Lower lobe of right lung (tissue), 2 donors: Measurements from ENCODE around the gene SMC1A. TPM values are rescaled to one million over a fixed set of nuclear protein-coding genes. Genes with fewer than 3 reads are reported as not detected.
A peak's percentile ranks its signal among the peaks of the same experiment; 100 is the strongest.
"Not testable (repeated sequence)": the region's sequence is repeated elsewhere in the genome, so short reads cannot be mapped to it uniquely, and the experiment has no call there.

Experiments used
- ATAC-seq, 2 donors: fragments of 200-7000 bp; cut with Tn5 transposase; one replicate each; pipeline ENCODE4 v1.9.1; 2020 to 2022; ENCODE audit warnings: mild to moderate bottlenecking in 2 of 2, moderate library complexity in 2 of 2
- DNase-seq: peaks from one replicate; pipeline ENCODE4 v3.0.0-alpha.2; 2020
- H3K27ac ChIP-seq: fragments of 200-600 bp; one replicate; pipeline ENCODE4 v1.8.0; 2022
- H3K27me3 ChIP-seq: fragments of 200-600 bp; one replicate; pipeline ENCODE4 v1.8.0; 2022; ENCODE audit warnings: low read depth
- H3K36me3 ChIP-seq: fragments of 200-600 bp; one replicate; pipeline ENCODE4 v1.8.0; 2022; ENCODE audit warnings: mild to moderate bottlenecking
- H3K4me1 ChIP-seq: fragments of 200-600 bp; one replicate; pipeline ENCODE4 v1.8.0; 2022
- H3K4me3 ChIP-seq: fragments of 200-600 bp; one replicate; pipeline ENCODE4 v1.8.0; 2022; ENCODE audit warnings: mild to moderate bottlenecking
- H3K9me3 ChIP-seq: fragments of 200-600 bp; one replicate; pipeline ENCODE4 v1.8.0; 2022
- CTCF ChIP-seq: fragments of 200-600 bp; IDR thresholded peaks from one replicate; pipeline ENCODE4 v1.8.0; 2022; ENCODE audit warnings: antibody characterized with exemption, mild to moderate bottlenecking
- intact Hi-C: fragments of 100-400 bp; cut with DNase I; formaldehyde crosslinking; loops from one replicate; pipeline ENCODE4 v1.11.0; 2022
- long read RNA-seq: library from polyadenylated mRNA; unstranded; transcript quantifications from one replicate; pipeline ENCODE4 v2.0.0, GENCODE V29; 2021
- total RNA-seq: library from RNA; stranded (reverse); fragmentation: NEBNext Ultra II Directional; extraction: Animal tissue kit (Norgen Biotek cat#: 25700); gene quantifications from one replicate; pipeline ENCODE4 v1.2.1, GENCODE V29; 2021
- donor health status: DM: no; HTN: yes; CAD: no; lungs with severe emphysema.

Gene SMC1A
- total RNA-seq, result 52.0 TPM
- long read RNA-seq, full-length matches to known transcripts, result 10 of 49 reads
- long read RNA-seq, partial matches to known transcripts, result 36 of 49 reads
- long read RNA-seq, other reads (novel, unspliced or antisense), result 3 of 49 reads

- H3K4me1 ChIP-seq, result peaks cover 8% of the 10 kb centered on the region
- peak within 1 kb of the TSS; percentile 68 for H3K4me3 ChIP-seq
- no peaks in the 10 kb centered on the region for H3K27me3 ChIP-seq
- intact Hi-C loops, result no loop called here
- peak within 1 kb of the TSS; percentile 93 for H3K27ac ChIP-seq
- peak; percentile 97 for DNase-seq
- no peaks in the 10 kb centered on the region for H3K36me3 ChIP-seq
- no peak for TF ChIP-seq CTCF
- no peaks in the 10 kb centered on the region for H3K9me3 ChIP-seq
- peak; percentile 98 for ATAC-seq
Observed at GRCh38 chrX:53422086-53422860, at the start of gene SMC1A. SMC1A (minus strand) TSS chrX:53422654; CDS start chrX:53422600, 54 bp downstream.

DNA sequence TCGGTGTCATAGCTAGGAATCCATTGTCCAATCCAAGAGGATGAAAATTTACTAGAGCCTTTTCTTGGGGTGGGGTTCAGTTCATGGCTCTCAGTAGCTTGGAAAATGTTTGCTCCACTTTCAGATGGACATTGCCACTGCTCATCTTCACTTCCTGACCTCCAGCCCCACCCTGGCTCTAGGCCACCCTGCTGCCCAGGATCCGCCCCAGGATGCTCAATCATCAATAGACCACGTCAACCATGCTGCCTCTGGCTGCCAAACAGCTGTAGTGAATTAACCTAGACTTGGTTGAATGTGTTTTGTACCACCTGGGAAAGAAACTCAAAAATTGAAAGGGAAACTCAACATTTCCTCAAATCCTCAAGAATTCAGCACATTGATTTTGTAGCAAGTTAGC is 48.9 kb upstream of the SMC1A start:
- DNase-seq (no peak), ATAC-seq (no peak)
- no peaks in the 10 kb centered on the region for H3K36me3 ChIP-seq
- no peak overlapping the region for H3K27ac ChIP-seq
- H3K9me3 ChIP-seq, result no peaks in the 10 kb centered on the region
- no peaks in the 10 kb centered on the region for H3K27me3 ChIP-seq
- intact Hi-C loops, result no loop called here
- H3K4me3 ChIP-seq, result no peak overlapping the region
- H3K4me1 ChIP-seq, result no peaks in the 10 kb centered on the region
- TF ChIP-seq CTCF, result no peak

DNA sequence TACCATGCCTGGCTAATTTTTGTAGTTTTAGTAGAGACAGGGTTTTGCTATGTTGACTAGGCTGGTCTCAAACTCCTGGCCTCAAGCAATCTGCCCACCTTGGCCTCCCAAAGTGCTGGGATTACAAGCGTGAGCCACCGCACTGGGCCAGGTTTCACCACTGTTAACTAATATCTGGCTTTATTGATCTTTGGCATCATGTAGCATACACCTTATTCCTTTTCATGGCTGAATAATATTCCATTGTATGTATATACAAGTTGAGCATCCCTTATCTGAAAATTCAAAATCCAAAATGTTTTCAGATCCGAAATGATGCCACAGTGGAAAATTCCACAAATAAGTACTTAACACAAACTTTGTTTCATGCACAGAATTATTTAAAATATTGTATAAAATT is 46.2 kb upstream of the SMC1A start:
- H3K27ac ChIP-seq, H3K36me3 ChIP-seq, H3K27me3 ChIP-seq, H3K4me3 ChIP-seq, DNase-seq, H3K4me1 ChIP-seq, intact Hi-C loops, ATAC-seq, H3K9me3 ChIP-seq: not testable (repeated sequence)

DNA sequence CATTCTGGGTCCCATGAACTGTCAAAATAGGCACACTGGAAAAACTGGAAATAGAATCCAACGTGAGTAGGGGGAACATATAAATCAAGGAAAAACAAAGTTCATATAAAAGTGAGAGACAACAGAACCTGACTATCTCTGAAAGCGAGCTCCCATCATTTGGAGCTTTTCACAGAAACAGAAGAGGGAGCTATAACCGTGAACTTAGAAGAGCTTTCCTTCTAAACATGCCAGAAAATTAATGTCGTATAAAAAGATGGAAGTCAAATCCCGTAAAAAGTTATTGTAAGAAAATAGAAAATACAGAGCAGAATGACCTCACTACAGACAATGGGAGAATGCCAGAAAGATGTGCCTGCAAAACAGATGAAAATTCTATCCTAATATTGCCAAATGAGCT is 35.6 kb upstream of the SMC1A start:
- Histone ChIP-seq H3K4me3 (no peak overlapping the region), H3K9me3 (no peaks in the 10 kb centered on the region), H3K4me1 (no peaks in the 10 kb centered on the region), H3K27ac (no peak overlapping the region), H3K27me3 (no peaks in the 10 kb centered on the region), H3K36me3 (no peaks in the 10 kb centered on the region)
- TF ChIP-seq CTCF, result no peak
- intact Hi-C loops, result no loop called here
- no peak for DNase-seq
- no peak for ATAC-seq

- H3K4me1 ChIP-seq, result no peaks in the 10 kb centered on the region
- no peaks in the 10 kb centered on the region for H3K27me3 ChIP-seq
- no peaks in the 10 kb centered on the region for H3K36me3 ChIP-seq
- ATAC-seq (no peak), DNase-seq (no peak)
- no peak overlapping the region for H3K27ac ChIP-seq
- H3K9me3 ChIP-seq, result no peaks in the 10 kb centered on the region
- intact Hi-C loops, result no loop called here
- TF ChIP-seq CTCF, result no peak
- no peak overlapping the region for H3K4me3 ChIP-seq
Observed at GRCh38 chrX:53456254-53456653, 33.8 kb upstream of the SMC1A start.

GRCh38 chrX:53452812-53453211 is 30.4 kb upstream of the SMC1A start:
- H3K4me3 ChIP-seq, result no peak overlapping the region
- intact Hi-C loops, result no loop called here
- no peaks in the 10 kb centered on the region for H3K36me3 ChIP-seq
- no peaks in the 10 kb centered on the region for H3K27me3 ChIP-seq
- H3K9me3 ChIP-seq, result no peaks in the 10 kb centered on the region
- no peaks in the 10 kb centered on the region for H3K4me1 ChIP-seq
- DNase-seq, result no peak
- ATAC-seq, result no peak
- no peak for TF ChIP-seq CTCF
- H3K27ac ChIP-seq, result no peak overlapping the region
